GM19438 (cell line): ENCODE data around the gene TSPEAR.
"Not testable (repeated sequence)": the region's sequence is repeated elsewhere in the genome, so short reads cannot be mapped to it uniquely, and the experiment has no call there.

Experiments
- ATAC-seq: cut with Tn5 transposase; IDR thresholded peaks from one replicate; pipeline ENCODE4 v1.9.1; 2021; ENCODE audit warnings: low read depth; ENCODE audit not compliant: unreplicated experiment

Gene TSPEAR

DNA sequence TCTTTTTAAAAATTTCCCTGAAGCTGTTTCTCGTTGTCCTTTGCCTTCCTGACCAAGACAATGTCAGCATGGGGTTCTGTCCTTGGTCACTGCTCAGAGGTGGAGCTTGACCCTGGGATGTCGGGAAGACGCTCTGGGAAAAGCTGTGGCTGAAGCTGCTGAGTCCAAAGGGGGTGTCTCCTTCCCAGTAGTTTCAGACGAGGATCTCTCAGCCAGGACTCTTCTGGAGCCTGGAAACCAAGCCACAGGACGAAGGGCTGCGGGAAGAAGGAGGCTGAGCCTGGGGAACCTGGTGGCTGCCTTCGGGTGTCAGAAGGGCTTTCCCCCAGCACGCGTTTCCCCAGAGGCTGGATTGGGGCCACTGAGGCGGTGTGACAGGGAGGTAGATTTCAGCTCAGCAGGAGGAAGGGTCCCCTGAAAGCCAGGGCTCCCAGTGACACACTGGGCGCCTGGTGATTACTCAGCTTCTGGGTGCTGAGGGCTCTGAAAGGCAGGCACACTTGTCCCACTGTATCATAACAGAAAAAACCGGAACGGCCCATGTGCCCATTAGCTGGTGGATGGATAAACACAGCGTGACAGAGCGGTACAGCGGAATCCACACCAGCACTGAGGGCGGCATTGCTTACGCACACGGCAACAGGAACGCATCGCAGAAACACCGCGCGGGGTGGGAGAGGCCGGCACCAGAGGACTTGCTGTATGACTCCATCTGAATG, 24.4 kb downstream of the TSPEAR start:
- ATAC-seq: no peak

DNA sequence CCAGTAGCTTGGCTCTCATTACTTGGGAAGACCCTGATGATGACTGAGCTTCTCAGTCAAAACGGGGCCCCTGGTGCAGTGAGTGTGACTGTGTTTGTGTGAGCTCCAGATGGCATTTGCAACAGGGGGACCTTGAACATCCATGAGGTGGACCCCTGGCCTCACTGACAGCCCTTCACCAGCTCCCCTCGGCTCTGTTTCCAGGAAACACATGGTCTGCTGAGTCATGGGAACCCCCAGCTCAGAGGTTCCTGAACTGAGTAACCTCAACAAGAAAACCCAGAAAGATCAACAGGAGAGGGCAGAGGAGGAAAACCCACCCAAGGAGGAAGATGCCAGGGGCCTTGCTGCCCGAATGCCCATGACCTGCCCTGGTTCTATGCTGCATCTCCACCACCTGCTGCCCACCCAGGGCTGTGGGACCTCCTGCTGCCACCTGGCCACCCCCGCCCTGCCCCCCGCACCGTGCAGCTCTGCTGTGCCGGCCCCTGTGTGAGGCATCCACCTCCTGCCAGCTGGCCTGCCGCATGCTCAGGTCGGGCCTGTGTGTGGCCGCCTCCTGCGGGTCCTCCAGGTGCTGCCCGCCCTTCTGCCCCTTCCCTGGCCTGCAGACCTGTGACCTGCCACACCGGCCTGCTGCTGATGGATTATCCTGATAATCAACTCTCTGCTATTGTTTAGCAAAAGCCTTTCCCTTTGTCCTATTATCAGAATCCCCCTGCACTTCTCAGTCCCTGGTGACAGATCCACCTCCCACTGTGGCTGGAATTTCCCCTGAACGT, 25.2 kb downstream of the TSPEAR start:
- no peak for ATAC-seq

DNA sequence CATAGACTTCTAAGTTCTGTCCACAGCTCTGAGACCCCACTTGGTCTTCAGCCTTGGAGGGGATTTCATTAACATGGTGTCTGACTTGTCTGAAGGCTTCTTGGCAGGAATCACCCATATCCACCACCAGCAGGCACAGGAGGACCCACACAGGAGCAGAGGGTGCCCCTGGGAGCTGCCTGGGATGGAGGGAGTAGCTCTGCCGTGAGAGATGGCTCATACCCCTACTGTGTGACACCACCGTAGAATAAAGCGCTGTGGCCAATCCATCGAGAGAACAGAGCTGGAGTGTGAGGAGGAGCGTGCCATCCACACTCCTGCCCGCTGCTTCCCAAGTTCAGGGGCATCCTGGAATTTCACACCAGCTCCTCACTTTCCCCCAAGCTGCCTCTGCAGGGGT, 26.3 kb downstream of the TSPEAR start:
- ATAC-seq: not testable (repeated sequence)

- no peak for ATAC-seq
Measured at GRCh38 chr21:44684483-44684882, 26.9 kb downstream of the TSPEAR start.

DNA sequence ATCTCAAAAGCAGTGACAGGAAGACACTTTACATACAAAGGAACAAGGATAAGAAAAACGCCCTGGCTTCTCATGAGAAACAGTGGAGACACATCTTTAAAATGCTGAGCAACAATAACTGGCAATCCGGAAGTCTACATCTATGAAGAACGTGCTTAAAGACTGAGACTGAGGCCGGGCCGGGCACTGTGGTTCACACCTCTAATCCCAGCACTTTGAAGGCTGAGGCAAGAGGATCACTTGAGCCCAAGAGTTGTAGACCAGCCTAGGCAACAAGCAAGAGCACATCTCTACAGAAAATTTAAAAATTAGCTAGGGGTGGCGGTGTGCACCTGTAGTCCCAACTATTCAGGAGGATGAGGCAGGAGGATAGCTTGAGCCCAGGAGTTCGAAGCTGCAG, 27.3 kb downstream of the TSPEAR start:
- ATAC-seq: no peak

DNA sequence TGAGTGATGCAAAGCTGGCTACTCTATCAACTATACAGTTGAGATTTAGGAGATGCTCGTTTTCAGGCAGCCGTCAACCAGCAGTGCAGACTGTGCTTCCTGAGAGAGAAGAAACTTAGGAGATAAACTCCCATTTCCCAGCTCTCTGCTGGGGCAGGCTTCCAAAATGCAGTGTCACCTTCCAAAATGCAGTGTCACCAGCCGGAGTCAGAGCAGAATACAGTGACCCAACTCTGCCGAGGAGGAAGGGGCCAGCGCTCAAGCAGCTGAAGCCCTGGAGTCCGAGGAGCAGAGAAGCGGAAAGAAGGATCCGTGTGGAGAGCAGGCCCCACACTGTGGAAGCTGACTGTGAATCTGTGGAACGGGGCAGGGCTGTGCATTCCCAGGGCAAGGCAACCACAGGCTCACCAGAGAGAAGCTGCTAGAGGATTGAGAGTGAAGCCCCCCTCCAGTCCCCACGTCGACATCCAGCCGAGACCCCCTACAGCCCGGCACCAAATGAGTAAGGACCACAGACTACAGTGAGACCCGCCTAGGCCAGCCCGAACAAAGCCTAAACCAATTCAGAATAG, 28.7 kb downstream of the TSPEAR start:
- no peak for ATAC-seq

DNA sequence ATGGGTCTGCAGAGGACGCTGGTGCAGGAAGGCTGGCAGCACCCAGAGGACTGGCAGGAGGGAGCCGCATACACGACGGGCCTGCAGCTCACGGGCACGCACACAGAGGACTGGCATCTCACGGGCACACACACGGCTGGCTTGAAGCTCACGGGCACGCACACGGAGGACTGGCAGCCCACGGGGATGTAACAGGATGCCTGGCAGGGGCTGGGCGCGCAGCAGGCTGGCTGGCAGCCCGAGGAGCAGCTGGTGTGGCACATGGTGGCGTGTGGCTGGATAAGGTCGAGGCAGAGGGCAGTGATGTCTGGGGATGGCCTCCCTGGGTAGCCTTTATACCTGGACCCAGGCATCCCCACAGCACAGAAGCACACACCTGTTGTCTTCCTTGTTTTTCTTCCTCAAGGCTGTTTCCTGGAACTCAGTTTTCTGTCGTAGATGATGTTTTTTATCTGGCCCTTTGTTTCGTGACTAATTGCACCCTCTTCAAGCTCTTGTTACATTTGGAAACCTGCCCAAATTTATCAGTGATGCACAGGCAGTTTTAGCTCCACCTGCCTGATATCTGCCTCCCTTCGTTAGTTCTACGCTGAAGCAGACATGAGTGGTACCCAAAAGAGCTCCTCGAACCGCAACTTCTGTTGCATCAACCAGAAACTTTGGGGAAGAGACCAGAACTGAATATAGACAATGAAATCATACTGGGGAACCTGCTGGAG, 29.4 kb downstream of the TSPEAR start, which contains the start of gene KRTAP12-1:
KRTAP12-1 (minus strand) TSS at position 303 of the 719 bp plus-strand sequence; CDS start at position 263, 40 bp downstream.
- ATAC-seq: no peak

DNA sequence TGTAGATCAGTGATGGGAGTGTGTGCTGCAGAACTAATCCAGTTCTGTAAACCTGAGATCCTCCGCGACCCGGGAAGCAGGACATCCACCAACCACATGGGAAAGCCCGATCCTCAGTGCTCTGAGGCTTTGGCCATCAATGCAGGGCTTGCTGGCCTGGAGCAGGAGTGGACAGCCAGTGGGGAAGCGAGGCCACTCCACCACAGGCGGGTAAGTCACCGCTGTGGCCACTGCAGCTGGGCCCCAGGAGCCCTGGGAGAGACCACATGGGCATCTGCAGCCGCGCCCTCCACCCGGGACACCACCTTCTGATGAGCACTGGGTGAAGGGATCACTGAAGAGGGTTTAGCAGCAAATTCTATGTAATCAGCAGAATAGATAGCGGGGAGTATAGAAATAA, 30.2 kb downstream of the TSPEAR start:
- no peak for ATAC-seq

GRCh38 chr21:44677881-44678280, 33.5 kb downstream of the TSPEAR start:
- ATAC-seq: no peak

GRCh38 chr21:44671911-44672310, 39.5 kb downstream of the TSPEAR start:
- ATAC-seq: no peak

DNA sequence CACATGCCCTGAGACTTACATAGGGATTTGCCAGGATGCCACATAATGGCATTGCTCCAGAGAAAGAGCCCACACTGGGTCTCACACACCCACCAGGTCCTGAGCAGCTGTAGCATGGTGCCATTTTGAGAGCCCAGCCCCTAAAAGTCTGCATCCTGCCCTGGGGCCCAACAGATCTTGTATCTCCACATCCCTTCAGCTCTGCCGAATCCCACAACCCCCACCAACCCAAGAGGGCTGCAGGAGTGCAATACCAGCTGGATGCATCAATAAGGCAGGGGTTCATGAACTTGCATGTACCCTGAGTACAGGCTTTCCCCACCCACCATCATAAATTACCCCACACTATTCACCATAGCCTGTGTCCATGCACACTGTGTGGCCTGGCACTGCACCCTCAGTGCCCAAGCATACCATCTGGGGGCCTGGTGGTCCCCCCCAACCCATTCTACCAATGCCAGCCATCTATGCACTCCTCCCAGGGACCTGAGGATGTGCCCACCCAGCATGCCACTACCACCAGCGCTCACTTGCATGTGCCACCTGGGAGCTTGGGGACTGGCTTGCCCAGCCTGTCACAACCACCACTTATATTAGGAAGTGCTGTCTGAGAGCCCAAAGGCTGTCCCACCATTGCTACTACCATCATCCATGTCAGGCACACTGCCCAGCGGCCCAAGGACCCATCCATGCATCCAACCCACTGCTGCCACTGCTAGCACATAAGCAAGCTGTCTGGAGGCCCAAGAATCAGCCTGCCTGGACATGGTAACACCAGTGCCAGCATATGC, 40.5 kb downstream of the TSPEAR start:
- no peak for ATAC-seq

- no peak for ATAC-seq
Measured at GRCh38 chr21:44667612-44668011, 43.8 kb downstream of the TSPEAR start.

GRCh38 chr21:44666401-44667320, 44.7 kb downstream of the TSPEAR start, which contains the start of gene KRTAP12-2:
TSS of gene KRTAP12-2 (minus strand) at chr21:44666927. CDS start at chr21:44666886, 41 bp downstream.
- no peak for ATAC-seq

GRCh38 chr21:44664691-44665090, 46.7 kb downstream of the TSPEAR start:
- no peak for ATAC-seq

DNA sequence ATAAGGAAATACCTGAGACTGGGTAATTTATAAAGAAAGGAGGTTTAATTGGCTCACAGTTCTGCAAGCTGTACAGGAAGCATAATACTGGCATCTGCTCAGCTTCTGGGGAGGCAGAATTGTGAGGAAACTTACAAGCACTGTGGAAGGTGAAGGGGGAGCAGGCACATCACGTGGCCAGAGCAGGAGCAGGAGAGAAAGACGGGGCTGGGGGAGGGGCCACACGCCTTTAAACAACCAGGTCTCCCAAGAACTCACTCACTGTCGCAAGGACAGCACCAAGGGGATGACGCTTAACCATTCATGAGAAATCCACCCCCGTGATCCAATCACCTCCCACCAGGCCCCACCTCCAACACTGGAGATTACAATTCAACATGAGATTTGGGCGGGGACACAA, 49.8 kb downstream of the TSPEAR start:
- ATAC-seq: not testable (repeated sequence)

DNA sequence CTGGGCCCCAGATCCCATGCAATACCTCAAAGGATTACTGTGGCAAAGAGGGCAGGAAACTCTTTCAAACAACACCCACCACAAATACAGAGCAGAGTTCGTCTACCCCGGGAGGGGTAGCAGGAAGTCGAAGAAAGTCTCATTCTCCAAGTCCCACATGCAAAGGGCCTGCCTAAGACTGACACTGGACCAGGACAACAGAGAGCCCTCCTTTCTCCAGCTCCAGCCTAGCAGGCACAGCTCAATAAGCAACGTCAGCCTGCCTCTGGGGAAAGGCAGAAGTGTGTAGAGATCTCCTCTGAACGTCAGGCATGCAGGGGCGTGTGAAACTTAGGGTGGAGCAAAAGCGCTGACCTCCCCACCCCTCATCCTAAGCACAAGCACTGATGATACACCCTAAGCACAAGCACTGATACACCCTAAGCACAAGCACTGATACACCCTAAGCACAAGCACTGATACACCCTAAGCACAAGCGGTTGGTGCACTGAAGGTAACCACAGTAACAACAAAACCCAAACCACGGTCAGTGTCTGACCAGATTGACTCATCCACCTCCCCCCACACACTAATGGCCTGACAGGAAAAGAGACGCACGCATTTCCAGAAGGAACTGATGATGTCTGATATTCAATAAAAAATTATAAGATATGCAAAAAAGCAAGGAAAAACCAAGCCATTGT, 52.3 kb downstream of the TSPEAR start:
- ATAC-seq: no peak

GRCh38 chr21:44658541-44658910, 52.8 kb downstream of the TSPEAR start:
- ATAC-seq: no peak
